ENCODE data around the gene INAFM2.

DNA sequence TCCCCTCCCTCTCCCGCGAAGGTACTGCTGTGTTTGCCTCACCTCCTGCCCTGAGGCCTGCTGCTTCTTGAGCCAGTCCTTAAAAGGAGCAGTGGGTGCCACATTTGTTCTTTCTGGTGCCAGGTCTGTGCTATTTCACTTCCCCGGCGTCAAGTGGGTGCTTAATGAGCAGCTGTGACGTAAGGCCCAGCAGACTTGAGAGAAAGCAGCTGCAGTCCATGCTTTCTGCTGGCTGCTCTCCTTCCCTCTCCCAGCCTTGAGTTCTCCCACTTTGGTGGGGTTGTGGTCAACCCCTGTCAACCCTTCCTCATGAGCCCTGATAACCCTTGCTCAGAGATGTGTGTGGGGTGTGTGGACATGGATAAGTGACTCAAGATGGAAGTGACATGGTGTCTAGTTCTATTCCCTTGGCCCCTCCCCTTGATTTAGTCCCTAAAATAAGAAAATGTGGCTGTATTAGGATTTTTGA is 6.9 kb downstream of the INAFM2 start:
- TF ChIP-seq, protein P1, sequence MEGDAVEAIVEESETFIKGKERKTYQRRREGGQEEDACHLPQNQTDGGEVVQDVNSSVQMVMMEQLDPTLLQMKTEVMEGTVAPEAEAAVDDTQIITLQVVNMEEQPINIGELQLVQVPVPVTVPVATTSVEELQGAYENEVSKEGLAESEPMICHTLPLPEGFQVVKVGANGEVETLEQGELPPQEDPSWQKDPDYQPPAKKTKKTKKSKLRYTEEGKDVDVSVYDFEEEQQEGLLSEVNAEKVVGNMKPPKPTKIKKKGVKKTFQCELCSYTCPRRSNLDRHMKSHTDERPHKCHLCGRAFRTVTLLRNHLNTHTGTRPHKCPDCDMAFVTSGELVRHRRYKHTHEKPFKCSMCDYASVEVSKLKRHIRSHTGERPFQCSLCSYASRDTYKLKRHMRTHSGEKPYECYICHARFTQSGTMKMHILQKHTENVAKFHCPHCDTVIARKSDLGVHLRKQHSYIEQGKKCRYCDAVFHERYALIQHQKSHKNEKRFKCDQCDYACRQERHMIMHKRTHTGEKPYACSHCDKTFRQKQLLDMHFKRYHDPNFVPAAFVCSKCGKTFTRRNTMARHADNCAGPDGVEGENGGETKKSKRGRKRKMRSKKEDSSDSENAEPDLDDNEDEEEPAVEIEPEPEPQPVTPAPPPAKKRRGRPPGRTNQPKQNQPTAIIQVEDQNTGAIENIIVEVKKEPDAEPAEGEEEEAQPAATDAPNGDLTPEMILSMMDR (IDR thresholded peaks at IDR 0.05; ENCODE audit: low read depth, low read length) = no peak
- TF ChIP-seq POLR2A (IDR thresholded peaks at IDR 0.05; ENCODE audit: extremely low read depth, insufficient read length) = no peak
